C4-2B (cell line): Measurements from ENCODE around the gene MKNK1.

Source experiments
- CTCF ChIP-seq: fragments of 450-650 bp; conservative IDR thresholded peaks from 2 replicates; pipeline ENCODE4 v1.5.1; 2017; ENCODE audit warnings: mild to moderate bottlenecking
- ZFX ChIP-seq: fragments of 450-650 bp; IDR thresholded peaks from 2 replicates; pipeline ENCODE4 v1.6.1; 2017

GRCh38 chr1:46592823-46593222 lies 11.2 kb downstream of the MKNK1 start:
- no peak for TF ChIP-seq CTCF
- no peak for TF ChIP-seq ZFX
